GM18526 (cell line): ENCODE data around the gene GRAMD4.

Experiments
- POLR2A ChIP-seq: IDR thresholded peaks from 3 replicates; pipeline ENCODE4 v1.6.1; 2011; ENCODE audit not compliant: insufficient read length; ENCODE audit errors: extremely low read depth

Gene GRAMD4

DNA sequence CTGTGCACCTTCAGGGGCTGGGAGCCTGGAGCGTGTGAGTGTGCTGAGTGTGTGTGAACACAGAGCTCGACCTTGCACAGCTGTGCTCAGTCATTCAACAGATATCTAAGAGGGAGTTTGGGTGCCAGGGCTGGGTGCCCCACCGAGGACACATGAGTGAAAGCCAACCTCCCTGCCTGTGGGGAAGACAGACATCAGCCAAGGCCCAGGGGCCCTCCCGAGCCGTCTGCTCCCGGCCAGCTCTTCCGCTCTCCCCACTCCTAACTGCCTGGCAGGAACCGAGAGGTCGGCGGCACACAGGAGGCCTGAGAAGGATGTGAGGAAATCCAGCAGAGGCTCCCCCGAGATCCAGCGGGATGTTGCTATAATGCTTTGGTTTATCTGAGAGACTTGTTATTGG is 85.9 kb downstream of the GRAMD4 start:
- TF ChIP-seq POLR2A = no peak

DNA sequence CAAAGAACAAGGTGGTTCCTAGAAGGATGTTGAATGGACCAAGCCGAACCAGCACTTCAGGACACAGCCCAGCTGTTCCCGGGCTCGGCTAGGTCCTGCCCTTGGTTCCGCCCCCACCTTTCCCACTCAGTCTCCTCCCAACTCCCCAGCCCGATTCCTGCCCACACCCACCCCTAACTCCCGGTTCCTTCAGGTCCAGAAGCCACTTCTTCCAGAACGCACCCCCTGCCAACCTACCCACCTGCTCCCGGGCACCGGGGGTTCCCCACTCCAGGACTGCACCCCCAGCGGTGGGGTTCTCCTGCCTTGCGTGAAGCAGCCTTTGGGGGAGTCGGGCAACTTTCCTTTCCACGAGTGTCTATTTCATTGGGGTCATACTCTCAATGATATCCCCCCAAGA is 87.1 kb downstream of the GRAMD4 start:
- TF ChIP-seq POLR2A = no peak

DNA sequence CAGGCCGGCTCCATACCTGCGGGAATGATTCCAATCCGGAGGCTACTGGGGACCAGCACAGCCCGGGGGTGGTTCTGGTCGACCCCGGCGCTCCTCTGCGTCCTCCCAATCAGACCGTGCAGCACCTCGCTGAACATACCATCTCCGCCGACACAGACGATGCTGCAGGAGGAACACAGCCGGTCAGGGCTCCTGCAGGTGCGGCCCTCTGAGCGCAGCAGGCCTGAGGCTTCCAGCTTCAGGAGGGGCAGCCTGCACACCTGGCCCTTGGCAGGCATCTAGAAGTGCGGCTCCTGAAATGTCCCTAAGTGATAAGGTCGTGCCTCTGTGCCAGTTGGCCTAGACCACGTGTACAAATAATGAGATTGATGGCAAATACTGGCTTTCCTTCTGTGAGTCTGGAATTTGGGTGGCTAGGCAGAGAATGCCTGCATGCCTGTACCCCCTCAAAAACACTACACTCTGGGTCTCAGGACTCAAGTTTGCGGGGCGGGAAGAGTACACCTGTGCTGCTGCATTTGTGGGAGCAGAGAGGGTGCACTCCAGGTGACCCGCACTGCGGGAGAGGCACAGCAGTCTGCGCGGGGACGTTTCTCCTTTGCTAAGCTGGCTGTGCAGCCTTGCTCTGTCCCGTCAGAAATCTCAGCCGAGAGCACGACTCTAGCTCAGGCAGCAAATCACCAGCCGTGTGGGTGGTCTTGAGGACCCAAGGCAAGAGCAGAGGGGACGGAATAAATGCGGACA is 87.8 kb downstream of the GRAMD4 start:
- no peak for TF ChIP-seq POLR2A

DNA sequence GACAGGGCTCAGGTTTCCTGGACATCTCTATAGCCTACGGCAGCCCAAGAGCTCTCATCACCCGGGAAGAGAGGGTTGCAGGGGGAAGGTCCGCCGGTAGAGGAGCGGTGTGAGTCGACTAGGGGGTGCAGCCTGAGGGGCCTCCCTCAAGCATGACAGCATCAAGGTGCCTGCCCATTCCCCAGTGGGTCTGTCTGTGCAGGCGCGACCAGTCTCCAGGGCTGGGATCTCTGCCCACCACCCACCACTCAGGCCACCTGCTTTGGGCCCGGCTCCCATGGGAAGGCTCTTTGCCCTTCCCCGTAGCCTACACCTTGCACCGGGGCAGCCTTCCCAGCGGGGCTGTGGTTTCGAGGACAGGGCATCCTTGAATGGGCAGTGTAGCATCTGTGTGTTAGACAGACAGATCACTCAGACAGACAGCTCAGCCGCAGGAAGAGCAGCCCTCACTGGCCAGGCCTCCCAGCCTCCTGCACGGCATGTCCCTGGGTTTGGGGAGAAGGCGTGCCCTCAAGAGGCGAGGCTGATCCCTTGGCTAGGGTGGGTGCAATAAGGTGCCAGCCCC is 88.7 kb downstream of the GRAMD4 start:
- no peak for TF ChIP-seq POLR2A

DNA sequence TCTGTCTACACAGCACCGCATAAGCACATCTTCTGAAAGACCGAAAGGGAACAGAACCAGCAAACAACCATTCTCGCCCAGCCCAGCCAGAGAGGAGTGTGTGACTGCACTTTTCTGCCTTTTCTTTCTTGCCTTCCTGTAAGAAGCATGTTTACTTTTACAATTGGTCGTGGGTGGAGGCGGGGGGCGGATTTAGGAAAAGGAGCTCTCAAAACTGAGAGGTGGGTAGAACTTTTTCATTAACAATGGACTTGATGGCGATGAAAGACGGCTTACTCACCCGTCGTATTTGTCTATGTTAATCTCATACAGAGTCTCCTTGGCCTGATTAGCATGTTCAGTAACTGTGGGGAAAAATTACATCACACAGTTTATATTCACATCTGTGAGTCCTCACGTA is 90.6 kb downstream of the GRAMD4 start:
- no peak for TF ChIP-seq POLR2A

DNA sequence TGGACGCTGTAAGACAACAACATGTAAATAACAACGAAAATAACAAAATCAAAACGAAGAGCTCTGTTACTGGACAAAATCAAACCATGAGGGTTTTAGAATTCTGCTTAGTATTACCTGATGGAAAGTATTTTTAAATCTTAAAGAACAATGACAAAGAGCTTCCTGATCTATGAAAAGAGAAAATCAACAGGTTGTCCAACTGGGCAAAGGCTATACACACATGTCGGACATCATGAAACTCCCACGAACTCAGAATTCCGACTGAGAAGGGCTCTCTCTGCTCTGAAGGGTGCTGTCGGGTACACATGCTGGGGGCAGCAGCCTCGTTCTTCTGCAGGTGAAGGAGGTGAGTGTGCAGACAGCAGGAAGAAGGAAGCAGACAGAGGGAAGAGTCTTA is 92.1 kb downstream of the GRAMD4 start:
- no peak for TF ChIP-seq POLR2A

DNA sequence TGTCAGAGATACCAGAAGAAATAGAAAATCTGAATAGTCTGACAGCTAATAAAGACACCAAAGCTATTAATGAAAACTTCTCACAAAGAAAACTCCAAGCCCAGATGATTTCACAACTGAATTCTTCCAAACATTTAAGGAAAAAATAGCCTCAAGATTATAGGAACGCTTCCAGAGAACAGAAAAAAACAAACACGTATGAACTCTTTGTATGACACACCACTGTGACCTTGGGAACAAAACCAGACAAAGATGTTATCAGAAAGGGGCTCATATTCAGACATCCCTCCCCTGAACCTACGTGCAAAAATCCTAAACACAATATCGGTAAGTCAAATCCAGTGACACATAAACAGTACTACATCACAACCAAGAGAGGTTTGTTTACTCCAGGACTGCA is 94.4 kb downstream of the GRAMD4 start:
- TF ChIP-seq POLR2A = no peak

DNA sequence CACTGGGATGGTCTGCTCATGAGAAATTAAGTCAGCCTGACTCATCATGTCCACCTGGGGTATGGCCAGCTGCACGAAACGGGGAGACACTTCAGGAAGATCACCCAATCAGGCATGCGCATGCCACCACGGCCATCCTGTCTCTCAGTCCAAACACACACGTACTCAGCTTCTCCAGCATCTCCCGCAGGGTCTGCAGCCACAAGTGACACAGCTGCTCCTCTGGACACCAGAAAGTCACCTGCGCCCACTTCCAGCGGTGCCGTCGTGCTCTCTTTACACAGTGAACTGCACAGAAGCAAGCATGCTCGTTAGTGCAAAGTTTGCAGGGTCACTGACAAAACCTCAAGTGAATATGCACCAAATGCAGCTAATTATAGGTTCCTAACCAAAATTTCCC is 99.7 kb downstream of the GRAMD4 start:
- no peak for TF ChIP-seq POLR2A

DNA sequence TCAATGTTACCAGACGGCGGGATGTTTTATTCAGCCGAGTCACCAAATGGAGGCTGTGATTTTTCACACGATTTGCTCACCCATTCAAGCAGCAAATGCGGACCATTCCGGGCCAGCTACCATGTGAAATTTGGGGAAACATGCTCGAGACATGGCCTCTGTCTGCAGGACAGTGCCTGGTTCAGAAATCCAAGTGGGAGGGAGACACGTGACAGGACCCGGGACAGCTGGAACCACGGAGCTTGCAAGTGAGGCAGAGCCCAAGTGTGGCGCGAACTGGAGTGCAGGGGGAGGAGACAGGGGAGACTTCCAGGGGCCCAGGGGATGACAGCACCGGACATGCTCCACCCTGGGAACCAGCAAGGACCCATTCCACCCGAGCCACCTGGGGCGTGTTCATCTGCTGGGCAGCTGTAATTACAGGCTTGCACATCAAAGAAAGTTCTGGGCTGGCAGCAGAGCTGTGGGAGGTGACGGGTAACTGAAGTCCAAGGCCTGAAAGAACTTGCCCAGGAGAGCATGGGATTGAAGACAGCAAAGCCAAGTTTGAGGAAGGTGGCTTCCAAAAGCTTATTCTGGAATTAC is 101.4 kb downstream of the GRAMD4 start:
- TF ChIP-seq POLR2A = no peak

DNA sequence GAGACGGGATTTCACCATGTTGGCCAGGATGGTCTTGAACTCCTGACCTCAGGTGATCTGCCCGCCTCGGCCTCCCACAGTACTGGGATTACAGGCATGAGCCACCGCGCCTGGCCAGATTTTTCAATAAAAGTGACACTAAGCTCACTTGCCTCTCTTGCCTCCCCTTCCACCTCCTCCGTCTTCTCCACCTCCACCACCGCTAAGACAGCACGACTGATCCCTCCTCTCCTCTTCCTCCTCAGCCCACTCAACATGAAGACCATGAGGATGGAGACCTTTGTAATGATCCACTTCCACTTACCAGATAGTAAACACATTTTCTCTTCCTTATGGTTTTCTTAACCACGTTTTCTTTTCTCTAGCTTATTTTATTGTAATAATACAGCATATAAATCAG is 103.7 kb downstream of the GRAMD4 start:
- no peak for TF ChIP-seq POLR2A

DNA sequence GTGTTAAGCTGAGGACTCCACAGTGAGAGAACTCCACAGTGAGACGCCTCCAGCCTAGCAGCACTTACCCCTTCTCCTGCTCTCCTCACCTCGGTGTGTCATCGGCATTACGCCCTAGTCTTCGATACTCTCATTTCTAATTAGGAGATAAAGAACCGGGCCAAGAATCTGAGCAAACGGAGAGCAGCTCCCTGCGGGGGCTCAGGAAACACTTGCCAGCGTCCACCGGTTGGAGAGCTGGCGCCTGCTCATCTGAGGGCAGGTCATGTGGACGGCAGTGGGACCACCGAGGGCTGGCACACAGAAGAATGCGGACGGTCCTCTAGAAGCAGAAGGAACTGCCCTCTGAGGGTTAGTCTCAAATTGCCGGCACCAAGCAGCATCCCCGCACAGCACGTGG is 104.9 kb downstream of the GRAMD4 start:
- TF ChIP-seq POLR2A = no peak

DNA sequence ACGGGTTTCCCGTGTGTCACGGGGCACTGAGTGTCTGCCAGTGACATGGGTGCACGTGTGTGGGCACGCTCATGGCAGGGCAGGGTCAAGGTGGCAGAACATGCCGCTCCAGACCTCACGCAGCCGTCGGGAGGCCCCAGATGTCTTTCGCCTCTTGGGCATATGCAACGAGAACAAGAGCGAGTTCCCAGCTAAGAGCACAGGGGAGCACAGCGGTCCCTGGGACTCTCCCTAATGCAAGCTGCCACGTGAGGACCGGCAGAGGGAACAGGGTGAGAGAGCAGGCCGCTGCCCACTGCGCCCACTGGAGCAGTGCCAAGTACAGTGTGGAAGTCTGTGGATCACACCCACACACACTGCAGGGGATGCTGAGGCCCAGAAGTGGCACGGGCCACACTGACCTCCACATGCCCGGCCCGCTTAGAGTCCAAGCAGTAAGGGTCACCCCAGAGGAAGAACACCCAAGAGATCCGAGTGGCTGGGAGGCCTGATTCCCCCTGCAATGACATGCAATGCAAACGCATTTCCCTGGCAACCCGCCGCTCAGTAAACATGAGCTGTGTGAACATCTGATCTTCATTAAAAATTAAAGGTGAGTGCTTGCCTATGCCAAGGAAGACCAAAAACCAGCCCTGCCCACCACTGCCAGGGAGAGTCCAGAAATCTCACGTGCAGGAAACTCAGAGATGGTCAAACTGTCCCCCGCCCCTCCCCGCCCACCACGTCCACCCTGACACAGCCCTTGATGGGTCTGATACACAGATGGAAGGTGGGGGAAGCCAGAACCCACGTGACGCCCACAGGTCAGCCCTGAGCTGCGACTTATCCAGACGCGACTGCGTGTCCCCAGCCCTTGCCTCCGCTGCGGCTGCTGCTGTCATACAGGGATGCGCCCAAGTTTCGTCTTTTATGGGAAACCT is 106.1 kb downstream of the GRAMD4 start:
- TF ChIP-seq POLR2A = no peak

DNA sequence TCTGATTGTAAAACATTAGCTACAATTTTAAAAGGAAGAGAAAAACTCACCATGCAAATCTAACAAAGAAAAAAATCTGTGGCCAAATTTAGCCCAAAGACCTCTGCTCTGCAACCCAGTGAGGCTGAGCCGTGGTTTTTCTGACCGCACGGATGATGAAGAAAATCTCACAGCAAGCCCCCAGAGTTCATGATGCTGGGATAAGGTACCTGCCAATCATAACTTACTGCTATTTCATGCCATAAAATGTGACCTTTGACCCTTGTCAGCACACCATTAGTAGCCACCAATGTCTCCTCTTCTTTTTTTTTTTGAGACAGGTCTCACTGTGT is 106.8 kb downstream of the GRAMD4 start:
- no peak for TF ChIP-seq POLR2A

DNA sequence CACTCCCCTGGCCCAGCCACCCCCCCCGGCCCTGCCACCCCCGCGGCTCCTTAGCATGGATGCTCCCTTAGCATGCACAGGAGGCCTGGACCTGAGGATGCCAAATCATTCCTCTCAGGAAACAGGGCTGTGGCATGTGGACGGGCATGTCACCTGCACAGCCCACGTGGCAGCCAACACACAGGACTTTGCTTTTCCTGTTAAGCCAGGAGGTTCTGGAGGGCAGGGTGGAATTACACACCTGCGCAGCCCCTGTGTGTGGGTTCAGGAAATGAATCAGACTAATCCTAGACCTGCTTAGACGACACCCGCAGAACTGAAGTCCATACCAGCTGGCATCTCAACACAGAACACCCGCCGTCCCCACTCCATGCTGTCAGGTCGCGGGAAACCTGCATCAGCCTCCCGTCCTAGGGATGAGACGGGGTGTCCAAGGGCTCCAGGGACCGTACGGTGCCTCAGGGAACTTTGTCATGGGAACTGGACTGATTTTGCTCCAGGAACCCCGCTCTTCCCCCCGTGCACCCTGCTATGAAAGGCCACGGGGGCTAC is 107.7 kb downstream of the GRAMD4 start:
- TF ChIP-seq POLR2A = no peak

DNA sequence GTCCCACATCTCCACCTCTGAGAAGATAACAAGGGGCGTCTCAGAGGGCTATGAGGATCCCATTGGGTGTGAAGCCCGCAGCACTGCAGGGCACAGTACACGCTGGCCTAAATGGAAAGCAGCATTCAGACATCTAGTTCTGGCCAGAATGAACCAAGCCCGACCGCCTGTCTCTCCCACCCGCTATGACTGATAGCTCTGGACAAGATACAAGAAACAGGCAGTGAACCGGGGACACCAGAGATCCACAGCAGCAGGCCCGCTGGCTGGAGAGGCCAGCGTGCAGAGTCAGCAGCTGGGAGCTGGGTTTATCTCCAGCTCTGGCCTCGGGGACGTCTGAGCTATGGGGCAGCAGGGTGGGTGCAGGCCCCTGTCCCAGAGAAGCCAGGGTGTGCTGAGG is 108.3 kb downstream of the GRAMD4 start:
- no peak for TF ChIP-seq POLR2A
